Left lung (tissue), 10 donors: ENCODE data around the gene PHLDB3. TPM values are rescaled to one million over a fixed set of nuclear protein-coding genes. Genes with fewer than 3 reads are reported as not detected.

Source experiments
- ATAC-seq: fragments of 200-7000 bp; cut with Tn5 transposase; one replicate; pipeline ENCODE4 v1.9.1; 2020; ENCODE audit warnings: moderate library complexity
- DNase-seq, 4 donors: peaks; one replicate each; pipeline ENCODE4 v3.0.0-alpha.2; 2013 to 2020
- H3K27ac ChIP-seq, 2 donors: fragments of 200-600 bp; sonication (generic) in 1 of 2; one replicate each; pipeline versions ENCODE4 v1.5.0 to v1.8.0; 2020 to 2021
- H3K27me3 ChIP-seq, 2 donors: fragments of 200-600 bp; sonication (generic) in 1 of 2; one replicate each; pipeline versions ENCODE4 v1.5.0 to v1.8.0; 2020 to 2021
- H3K36me3 ChIP-seq, 2 donors: fragments of 200-600 bp; sonication (generic) in 1 of 2; one replicate each; pipeline versions ENCODE4 v1.5.0 to v1.8.0; 2020 to 2021
- H3K4me1 ChIP-seq, 2 donors: fragments of 200-600 bp; one replicate each; pipeline ENCODE4 v1.8.0; 2021
- H3K4me3 ChIP-seq, 2 donors: fragments of 200-600 bp; sonication (generic) in 1 of 2; one replicate each; pipeline versions ENCODE4 v1.5.0 to v1.8.0; 2020 to 2021; ENCODE audit warnings: mild to moderate bottlenecking in 1 of 2
- H3K9me3 ChIP-seq, 2 donors: fragments of 200-600 bp; sonication (generic) in 1 of 2; one replicate each; pipeline versions ENCODE4 v1.5.0 to v1.8.0; 2020 to 2021
- intact Hi-C, 2 donors: fragments of 100-400 bp; cut with DNase I; formaldehyde crosslinking; loops; one replicate each; pipeline versions ENCODE4 v1.11.2 to v1.14.2; 2022
- polyA plus RNA-seq, 6 donors: library from polyadenylated mRNA; unstranded; fragments of 120-200 nt; gene quantifications; one replicate each; pipeline ENCODE4 v1.2.1, GENCODE V29; 2013; ENCODE audit not compliant: insufficient read length in 6 of 6
- total RNA-seq, 2 donors: library from RNA; stranded (reverse); fragmentation: NEBNext Ultra II Directional; extraction: Animal tissue kit (Norgen Biotek cat#: 25700); gene quantifications; one replicate each; pipeline ENCODE4 v1.2.1, GENCODE V29; 2021
- TF ChIP-seq, protein P1 (sequence below), 2 donors: fragments of 200-600 bp; sonication (generic) in 1 of 2; IDR thresholded peaks; one replicate each; pipeline versions ENCODE4 v1.5.0 to v1.8.0; 2021; ENCODE audit warnings: antibody characterized with exemption in 2 of 2
- donor health status: DM: no; HTN: yes; CAD: no.
- donor health status: DM: no; HTN: no; CAD: no.

PHLDB3 gene
- total and polyA plus RNA-seq, 8 donors = 4.5 to 13.3 (median 9.8) TPM

DNA sequence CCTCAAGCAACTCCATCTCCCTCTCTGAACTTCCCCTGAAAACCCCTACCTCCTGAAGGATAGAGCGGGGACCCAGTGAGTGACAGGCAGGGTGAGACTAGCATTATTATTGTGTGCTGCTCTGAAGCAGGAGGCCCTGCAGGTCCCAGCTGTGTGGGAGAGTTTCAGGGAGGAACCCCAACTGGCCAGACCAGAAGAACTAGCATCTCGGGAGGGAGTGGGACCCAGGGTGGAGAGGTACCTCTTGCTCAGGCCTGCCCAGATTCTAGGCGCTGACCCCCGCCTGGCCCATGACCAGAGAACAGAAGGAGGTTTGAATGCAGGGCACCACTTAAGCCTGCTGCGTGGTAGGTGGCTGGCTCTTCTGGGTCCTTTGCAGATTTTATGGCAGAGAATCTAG is 33.5 kb downstream of the PHLDB3 start:
- intact Hi-C loops = no loop called here
- H3K4me1 ChIP-seq = peaks cover 0 to 28% of the 10 kb centered on the region in 2 donors
- TF ChIP-seq, protein P1, sequence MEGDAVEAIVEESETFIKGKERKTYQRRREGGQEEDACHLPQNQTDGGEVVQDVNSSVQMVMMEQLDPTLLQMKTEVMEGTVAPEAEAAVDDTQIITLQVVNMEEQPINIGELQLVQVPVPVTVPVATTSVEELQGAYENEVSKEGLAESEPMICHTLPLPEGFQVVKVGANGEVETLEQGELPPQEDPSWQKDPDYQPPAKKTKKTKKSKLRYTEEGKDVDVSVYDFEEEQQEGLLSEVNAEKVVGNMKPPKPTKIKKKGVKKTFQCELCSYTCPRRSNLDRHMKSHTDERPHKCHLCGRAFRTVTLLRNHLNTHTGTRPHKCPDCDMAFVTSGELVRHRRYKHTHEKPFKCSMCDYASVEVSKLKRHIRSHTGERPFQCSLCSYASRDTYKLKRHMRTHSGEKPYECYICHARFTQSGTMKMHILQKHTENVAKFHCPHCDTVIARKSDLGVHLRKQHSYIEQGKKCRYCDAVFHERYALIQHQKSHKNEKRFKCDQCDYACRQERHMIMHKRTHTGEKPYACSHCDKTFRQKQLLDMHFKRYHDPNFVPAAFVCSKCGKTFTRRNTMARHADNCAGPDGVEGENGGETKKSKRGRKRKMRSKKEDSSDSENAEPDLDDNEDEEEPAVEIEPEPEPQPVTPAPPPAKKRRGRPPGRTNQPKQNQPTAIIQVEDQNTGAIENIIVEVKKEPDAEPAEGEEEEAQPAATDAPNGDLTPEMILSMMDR (IDR thresholded peaks at IDR 0.05) = no peak
- ATAC-seq (no peak), DNase-seq (no peak)
- no peak overlapping the region for H3K4me3 ChIP-seq
- no peaks in the 10 kb centered on the region for H3K36me3 ChIP-seq
- H3K9me3 ChIP-seq = no peaks in the 10 kb centered on the region
- no peak overlapping the region for H3K27ac ChIP-seq
- H3K27me3 ChIP-seq = peaks cover 0 to under 1% of the 10 kb centered on the region in 2 donors

DNA sequence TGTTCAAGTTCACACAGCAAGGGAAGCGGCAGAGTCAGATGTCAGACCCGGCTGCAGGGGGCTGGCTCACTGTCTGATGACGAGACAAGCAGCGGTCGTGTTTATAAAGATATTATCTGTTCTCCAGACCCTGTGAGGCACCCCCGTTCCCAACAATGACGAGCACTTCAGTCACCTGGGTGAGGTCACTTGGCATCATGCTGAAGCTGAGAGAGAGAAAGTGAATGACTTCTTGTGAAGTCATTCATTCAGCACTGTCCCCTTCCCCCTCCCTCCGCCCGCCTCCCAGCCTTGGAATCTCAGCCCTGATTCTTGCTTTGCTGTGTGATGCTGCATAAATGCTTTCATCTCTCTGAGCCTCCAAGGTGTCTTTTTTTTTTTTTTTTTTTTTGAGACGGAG is 34.3 kb downstream of the PHLDB3 start:
- no peak overlapping the region for H3K27ac ChIP-seq
- intact Hi-C loops = no loop called here
- DNase-seq (no peak), ATAC-seq (no peak)
- H3K27me3 ChIP-seq = peaks cover 0 to 8% of the 10 kb centered on the region in 2 donors
- no peak overlapping the region for H3K4me3 ChIP-seq
- TF ChIP-seq, protein P1 (IDR thresholded peaks at IDR 0.05) = no peak
- H3K36me3 ChIP-seq = no peaks in the 10 kb centered on the region
- H3K9me3 ChIP-seq = no peaks in the 10 kb centered on the region
- H3K4me1 ChIP-seq = peaks cover 0 to 28% of the 10 kb centered on the region in 2 donors

DNA sequence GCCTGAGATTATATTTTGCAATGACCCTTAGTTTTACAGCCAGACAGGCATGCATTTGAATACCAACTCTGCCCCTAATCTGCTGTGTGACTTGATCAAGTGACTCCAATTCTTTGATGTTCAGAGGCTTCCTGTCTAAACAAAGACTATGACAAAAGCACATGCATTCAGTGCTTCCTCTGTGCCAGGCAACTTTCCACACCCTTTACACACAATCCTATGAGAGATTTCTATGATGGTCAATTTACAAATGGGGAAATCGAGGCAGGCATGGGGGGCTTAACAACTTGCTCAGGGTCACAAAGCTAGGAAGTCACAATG is 35.4 kb downstream of the PHLDB3 start:
- no peaks in the 10 kb centered on the region for H3K36me3 ChIP-seq
- H3K4me3 ChIP-seq = no peak overlapping the region
- H3K4me1 ChIP-seq = peaks cover 4 to 29% of the 10 kb centered on the region in 2 donors
- intact Hi-C loops = no loop called here
- TF ChIP-seq, protein P1 (IDR thresholded peaks at IDR 0.05) = no peak
- ATAC-seq (no peak), DNase-seq (no peak)
- H3K27ac ChIP-seq = no peak overlapping the region
- H3K9me3 ChIP-seq = no peaks in the 10 kb centered on the region
- H3K27me3 ChIP-seq = peaks cover 0 to 20% of the 10 kb centered on the region in 2 donors

DNA sequence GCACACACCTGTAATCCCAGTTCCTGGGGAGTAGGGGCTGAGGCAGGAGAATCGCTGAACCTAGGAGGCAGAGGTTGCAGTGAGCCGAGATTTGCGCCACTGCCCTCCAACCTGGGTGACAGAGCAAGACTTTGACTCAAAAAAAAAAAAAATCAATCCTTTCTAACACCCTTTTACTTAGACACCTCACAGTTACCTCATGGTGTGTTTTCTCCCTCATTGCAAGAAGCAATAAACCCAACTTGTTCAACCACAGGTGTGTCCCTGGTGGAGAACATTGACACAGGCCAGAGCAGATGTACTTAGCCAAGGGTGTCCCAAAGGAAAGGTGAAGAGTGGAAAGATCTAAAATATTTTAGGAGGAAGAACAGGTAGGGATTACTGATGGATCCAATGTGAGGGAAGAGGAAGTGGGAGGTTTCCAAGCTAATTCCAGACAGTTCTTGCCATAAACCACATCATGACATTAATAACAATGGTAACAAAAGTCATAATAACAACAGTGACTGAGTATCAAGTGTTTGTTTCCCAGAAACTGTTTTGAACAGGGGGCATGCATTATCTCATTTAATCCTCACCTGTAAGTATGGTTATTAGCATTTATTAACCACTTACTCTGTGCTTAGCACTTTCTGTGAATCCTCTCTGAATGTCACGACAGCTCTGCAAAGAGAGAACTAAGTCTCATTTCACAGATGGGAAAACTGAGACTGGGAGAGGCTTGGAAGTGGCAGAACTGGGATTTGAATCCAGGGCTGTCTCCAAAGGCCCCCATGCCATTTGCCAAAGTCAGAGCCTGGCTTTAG is 36.0 kb downstream of the PHLDB3 start:
- ATAC-seq = no peak
- DNase-seq = no peak
- H3K36me3 ChIP-seq = no peaks in the 10 kb centered on the region
- no peak overlapping the region for H3K4me3 ChIP-seq
- H3K4me1 ChIP-seq = peaks cover 4 to 31% of the 10 kb centered on the region in 2 donors
- peaks cover 0 to 20% of the 10 kb centered on the region in 2 donors for H3K27me3 ChIP-seq
- no peaks in the 10 kb centered on the region for H3K9me3 ChIP-seq
- intact Hi-C loops = no loop called here
- TF ChIP-seq, protein P1 (IDR thresholded peaks at IDR 0.05) = no peak
- H3K27ac ChIP-seq = no peak overlapping the region

DNA sequence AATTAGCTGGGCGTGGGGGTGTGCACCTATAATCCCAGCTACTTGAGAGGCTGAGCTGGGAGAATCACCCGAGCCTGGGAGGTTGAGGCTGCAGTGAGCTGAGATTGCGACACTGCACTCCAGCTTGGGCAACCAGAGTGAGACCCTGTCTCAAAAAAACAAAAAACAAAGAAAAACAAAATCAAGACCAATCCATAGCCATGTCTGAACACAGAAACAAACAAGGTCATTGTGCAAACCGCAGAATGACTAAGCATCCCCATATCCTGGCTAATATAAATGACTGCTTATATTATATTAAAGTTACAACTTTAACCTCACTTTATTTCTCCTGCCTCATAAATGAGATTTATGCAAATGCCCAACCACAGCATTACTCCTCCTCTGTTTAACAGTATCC is 36.8 kb downstream of the PHLDB3 start:
- H3K27me3 ChIP-seq = peaks cover 0 to 20% of the 10 kb centered on the region in 2 donors
- no peak overlapping the region for H3K27ac ChIP-seq
- H3K4me1 ChIP-seq = peaks cover 4 to 36% of the 10 kb centered on the region in 2 donors
- H3K4me3 ChIP-seq = no peak overlapping the region
- TF ChIP-seq, protein P1 (IDR thresholded peaks at IDR 0.05) = no peak
- ATAC-seq = no peak
- intact Hi-C loops = no loop called here
- no peaks in the 10 kb centered on the region for H3K36me3 ChIP-seq
- no peak for DNase-seq
- H3K9me3 ChIP-seq = no peaks in the 10 kb centered on the region
